ENCODE data around the gene TMEM141. TPM values are rescaled to one million over a fixed set of nuclear protein-coding genes. Genes with fewer than 3 reads are reported as not detected.
"Not testable (repeated sequence)": the region's sequence is repeated elsewhere in the genome, so short reads cannot be mapped to it uniquely, and the experiment has no call there.

TMEM141 gene
- total RNA-seq, 2 experiments from 2014 or later: 43.2 to 70.2 TPM

DNA sequence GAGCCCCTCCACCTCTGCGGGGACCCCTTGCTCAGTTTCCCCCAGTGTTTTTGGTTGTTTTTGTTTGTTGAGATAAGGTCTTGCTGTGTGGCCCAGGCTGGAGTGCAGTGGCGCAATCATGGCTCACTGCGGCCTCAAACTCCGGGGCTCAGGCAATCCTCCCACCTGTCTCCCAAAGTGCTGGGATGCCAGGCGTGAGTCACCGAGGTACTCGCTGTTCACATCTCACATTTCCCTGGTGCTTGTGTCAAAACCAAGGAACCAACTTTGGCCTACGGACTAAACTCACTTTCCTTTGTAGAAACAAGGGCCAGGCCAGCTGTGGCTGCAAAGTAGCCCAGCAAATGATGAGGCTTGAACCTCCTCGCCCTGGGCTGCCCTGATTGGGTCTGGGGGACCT, 41.4 kb downstream of the TMEM141 start:
- Histone ChIP-seq H3K9me2 (ENCODE audit: insufficient read depth, low read length) (no peaks in the 10 kb centered on the region), H3K4me3 (ENCODE audit: low read depth, low read length, poor library complexity, severe bottlenecking) (no peak overlapping the region), H3K4me2 (ENCODE audit: low read length) (no peak overlapping the region), H3K79me2 (ENCODE audit: insufficient read depth, low read depth, low read length) (no peaks in the 10 kb centered on the region), H4K20me1 (ENCODE audit: insufficient read depth, low read length) (no peaks in the 10 kb centered on the region), H2AFZ (ENCODE audit: low read length) (no peak overlapping the region), H3K36me3 (ENCODE audit: insufficient read depth, low read length) (peaks cover 66% of the 10 kb centered on the region), H3K4me1 (ENCODE audit: insufficient read depth, low read length, poor library complexity, severe bottlenecking) (no peaks in the 10 kb centered on the region), H3K27ac (ENCODE audit: low read depth, low read length, poor library complexity, severe bottlenecking) (no peak overlapping the region), H3K9me3 (ENCODE audit: low read length) (no peaks in the 10 kb centered on the region)
- DNase-seq (ENCODE audit: low spot score): no peak
- TF ChIP-seq, protein P1, sequence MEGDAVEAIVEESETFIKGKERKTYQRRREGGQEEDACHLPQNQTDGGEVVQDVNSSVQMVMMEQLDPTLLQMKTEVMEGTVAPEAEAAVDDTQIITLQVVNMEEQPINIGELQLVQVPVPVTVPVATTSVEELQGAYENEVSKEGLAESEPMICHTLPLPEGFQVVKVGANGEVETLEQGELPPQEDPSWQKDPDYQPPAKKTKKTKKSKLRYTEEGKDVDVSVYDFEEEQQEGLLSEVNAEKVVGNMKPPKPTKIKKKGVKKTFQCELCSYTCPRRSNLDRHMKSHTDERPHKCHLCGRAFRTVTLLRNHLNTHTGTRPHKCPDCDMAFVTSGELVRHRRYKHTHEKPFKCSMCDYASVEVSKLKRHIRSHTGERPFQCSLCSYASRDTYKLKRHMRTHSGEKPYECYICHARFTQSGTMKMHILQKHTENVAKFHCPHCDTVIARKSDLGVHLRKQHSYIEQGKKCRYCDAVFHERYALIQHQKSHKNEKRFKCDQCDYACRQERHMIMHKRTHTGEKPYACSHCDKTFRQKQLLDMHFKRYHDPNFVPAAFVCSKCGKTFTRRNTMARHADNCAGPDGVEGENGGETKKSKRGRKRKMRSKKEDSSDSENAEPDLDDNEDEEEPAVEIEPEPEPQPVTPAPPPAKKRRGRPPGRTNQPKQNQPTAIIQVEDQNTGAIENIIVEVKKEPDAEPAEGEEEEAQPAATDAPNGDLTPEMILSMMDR (conservative IDR thresholded peaks at IDR 0.05; ENCODE audit: low read length): no peak
- TF ChIP-seq EZH2phosphoT487 (IDR thresholded peaks at IDR 0.05; ENCODE audit: borderline replicate concordance, low read depth, low read length): no peak
- intact Hi-C loops (cut with micrococcal nuclease; ENCODE audit: unreplicated experiment): no loop called here
- CTCF ChIA-PET (ENCODE audit: unreplicated experiment): interaction anchor here (0.6 kb wide), 1 partner anchor 116 kb away, joined by 5 read pairs; no protein-coding TSS in a partner anchor
- no TSS peak for BruUV-seq (replicated peaks)
- POLR2A ChIA-PET: no interaction called here

DNA sequence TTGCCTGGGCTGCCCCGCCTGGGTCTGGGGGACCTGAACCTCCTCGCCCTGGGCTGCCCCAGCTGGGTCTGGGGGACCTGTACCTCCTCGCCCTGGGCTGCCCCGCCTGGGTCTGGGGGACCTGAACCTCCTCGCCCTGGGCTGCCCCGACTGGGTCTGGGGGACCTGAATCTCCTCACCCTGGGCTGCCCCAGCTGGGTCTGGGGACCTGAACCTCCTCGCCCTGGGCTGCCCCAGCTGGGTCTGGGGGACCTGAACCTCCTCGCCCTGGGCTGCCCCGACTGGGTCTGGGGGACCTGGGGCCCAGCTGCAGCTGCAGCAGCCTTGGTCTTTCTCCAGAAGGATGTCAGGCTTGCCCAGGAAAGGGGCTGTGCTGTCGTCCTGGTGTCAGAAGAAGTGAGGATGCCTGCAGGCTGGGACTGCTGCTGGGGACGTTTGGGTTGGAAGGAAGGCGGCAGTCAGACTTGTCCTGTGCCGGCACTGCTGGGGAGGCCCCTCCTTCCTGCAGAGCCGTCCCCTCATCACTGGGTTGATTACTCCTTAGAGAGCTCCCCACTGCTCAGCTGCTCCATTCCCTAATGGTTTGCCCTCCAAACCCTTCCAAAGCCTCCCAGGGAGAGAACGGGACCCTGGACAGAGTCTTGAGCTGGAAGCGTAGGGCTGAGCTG, 42.4 kb downstream of the TMEM141 start:
- H3K9me3 ChIP-seq (ENCODE audit: low read length); H3K4me3 ChIP-seq (ENCODE audit: low read depth, low read length, poor library complexity, severe bottlenecking); H3K9me2 ChIP-seq (ENCODE audit: insufficient read depth, low read length); H3K79me2 ChIP-seq (ENCODE audit: insufficient read depth, low read depth, low read length); H4K20me1 ChIP-seq (ENCODE audit: insufficient read depth, low read length); BruUV-seq (replicated peaks); CTCF ChIA-PET (ENCODE audit: unreplicated experiment); POLR2A ChIA-PET; H3K4me1 ChIP-seq (ENCODE audit: insufficient read depth, low read length, poor library complexity, severe bottlenecking); H3K4me2 ChIP-seq (ENCODE audit: low read length); intact Hi-C loops (cut with micrococcal nuclease; ENCODE audit: unreplicated experiment); H3K27ac ChIP-seq (ENCODE audit: low read depth, low read length, poor library complexity, severe bottlenecking); H2AFZ ChIP-seq (ENCODE audit: low read length); DNase-seq (ENCODE audit: low spot score): not testable (repeated sequence)
- H3K36me3 ChIP-seq (ENCODE audit: insufficient read depth, low read length): peaks cover 67% of the 10 kb centered on the region

DNA sequence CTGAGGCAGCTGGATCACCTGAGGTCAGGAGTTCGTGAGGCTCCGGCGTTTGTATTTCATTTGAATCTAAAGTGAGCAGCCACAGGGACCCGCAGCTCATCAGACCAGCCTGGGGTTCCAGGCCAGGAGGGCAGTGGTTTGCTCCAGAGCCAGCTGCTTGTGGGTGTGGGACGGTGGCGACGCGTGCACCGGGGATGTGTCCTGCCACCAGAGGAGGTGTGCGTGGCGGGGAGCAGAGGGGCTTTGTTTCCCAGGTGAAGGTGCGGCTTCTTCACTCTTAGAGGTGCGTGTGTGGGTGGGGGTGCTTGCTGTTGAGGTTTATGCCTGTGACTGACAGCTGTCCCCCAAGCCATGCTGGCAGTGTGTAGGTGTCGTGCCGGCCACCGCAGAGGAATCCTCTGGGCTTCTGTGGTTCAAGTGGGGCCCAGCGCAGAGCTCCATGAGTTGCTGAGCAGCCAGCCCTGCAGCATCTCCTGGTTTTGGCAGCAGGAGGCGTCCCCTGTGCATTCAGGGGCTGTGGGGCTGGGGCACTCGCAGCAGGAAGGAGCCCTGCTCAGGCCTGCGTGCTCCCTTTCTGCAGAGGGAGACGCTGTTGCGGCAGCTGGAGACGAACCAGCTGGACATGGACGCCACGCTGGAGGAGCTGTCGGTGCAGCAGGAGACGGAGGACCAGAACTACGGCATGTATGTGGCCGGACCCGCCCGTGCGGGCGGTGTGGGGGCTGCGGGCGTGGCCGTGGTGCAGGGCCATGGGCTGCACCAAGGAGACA, 44.2 kb downstream of the TMEM141 start:
- POLR2A ChIA-PET: no interaction called here

More for the DNA sequence above, 44.2 kb downstream of the TMEM141 start:
- intact Hi-C loops (cut with micrococcal nuclease; ENCODE audit: unreplicated experiment): no loop called here
- TF ChIP-seq, protein P1 (conservative IDR thresholded peaks at IDR 0.05; ENCODE audit: low read length): no peak
- no peak for TF ChIP-seq EZH2phosphoT487 (IDR thresholded peaks at IDR 0.05; ENCODE audit: borderline replicate concordance, low read depth, low read length)
- Histone ChIP-seq H3K4me1 (ENCODE audit: insufficient read depth, low read length, poor library complexity, severe bottlenecking) (no peaks in the 10 kb centered on the region), H4K20me1 (ENCODE audit: insufficient read depth, low read length) (no peaks in the 10 kb centered on the region), H2AFZ (ENCODE audit: low read length) (no peak overlapping the region), H3K27ac (ENCODE audit: low read depth, low read length, poor library complexity, severe bottlenecking) (no peak overlapping the region), H3K4me2 (ENCODE audit: low read length) (no peak overlapping the region), H3K79me2 (ENCODE audit: insufficient read depth, low read depth, low read length) (no peaks in the 10 kb centered on the region), H3K36me3 (ENCODE audit: insufficient read depth, low read length) (peaks cover 66% of the 10 kb centered on the region), H3K9me3 (ENCODE audit: low read length) (no peaks in the 10 kb centered on the region), H3K9me2 (ENCODE audit: insufficient read depth, low read length) (no peaks in the 10 kb centered on the region), H3K4me3 (ENCODE audit: low read depth, low read length, poor library complexity, severe bottlenecking) (no peak overlapping the region)
- BruUV-seq (replicated peaks): no TSS peak
- no peak for DNase-seq (ENCODE audit: low spot score)
- CTCF ChIA-PET (ENCODE audit: unreplicated experiment): interaction anchor here (0.7 kb wide), 1 partner anchor 35 kb away, joined by 3 read pairs; no protein-coding TSS in a partner anchor
